Measurements from ENCODE around the gene GBF1.

DNA sequence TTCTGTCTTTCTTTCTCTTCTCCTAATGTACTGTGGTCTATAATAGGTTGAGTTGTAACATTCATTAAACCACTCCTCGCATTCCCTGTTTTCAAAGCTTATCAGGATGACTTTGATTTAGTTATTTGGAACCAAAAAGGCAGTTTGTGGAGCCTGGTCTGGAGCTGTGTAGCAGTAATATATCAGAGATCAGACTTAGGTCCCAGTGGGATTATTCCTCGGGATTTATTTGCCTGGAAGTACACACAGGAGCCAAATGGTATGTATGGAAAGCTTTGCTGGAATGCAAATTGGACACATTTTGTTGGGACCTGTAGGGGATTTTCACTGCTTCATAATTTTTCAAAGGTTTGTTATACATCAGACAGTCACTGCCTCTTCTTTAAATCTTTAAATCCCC, 40.9 kb downstream of the GBF1 start:
- TF ChIP-seq, protein P1, sequence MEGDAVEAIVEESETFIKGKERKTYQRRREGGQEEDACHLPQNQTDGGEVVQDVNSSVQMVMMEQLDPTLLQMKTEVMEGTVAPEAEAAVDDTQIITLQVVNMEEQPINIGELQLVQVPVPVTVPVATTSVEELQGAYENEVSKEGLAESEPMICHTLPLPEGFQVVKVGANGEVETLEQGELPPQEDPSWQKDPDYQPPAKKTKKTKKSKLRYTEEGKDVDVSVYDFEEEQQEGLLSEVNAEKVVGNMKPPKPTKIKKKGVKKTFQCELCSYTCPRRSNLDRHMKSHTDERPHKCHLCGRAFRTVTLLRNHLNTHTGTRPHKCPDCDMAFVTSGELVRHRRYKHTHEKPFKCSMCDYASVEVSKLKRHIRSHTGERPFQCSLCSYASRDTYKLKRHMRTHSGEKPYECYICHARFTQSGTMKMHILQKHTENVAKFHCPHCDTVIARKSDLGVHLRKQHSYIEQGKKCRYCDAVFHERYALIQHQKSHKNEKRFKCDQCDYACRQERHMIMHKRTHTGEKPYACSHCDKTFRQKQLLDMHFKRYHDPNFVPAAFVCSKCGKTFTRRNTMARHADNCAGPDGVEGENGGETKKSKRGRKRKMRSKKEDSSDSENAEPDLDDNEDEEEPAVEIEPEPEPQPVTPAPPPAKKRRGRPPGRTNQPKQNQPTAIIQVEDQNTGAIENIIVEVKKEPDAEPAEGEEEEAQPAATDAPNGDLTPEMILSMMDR (conservative IDR thresholded peaks at IDR 0.05 in 1 of 2, IDR thresholded peaks at IDR 0.05 in 1 of 2; ENCODE audit: extremely low read depth in 1 of 2, insufficient read depth in 1 of 2, low read depth in 1 of 2, low read length in 2 of 2): no peak
- no peak for TF ChIP-seq EZH2 (IDR thresholded peaks at IDR 0.05; ENCODE audit: borderline replicate concordance, low read length)

Data from mammary epithelial cell (primary cell).